Activated T-helper 9 cell treated with anti-CD3 and anti-CD28 coated beads, Interleukin-2, amount 50 U/mL, for 16 hours (primary cell): ENCODE measurements around the gene PPP1R1B.

Experiments
- DNase-seq: peaks from one replicate; pipeline ENCODE4 v3.0.0-alpha.2; 2020; ENCODE audit warnings: low read depth

The PPP1R1B gene

DNA sequence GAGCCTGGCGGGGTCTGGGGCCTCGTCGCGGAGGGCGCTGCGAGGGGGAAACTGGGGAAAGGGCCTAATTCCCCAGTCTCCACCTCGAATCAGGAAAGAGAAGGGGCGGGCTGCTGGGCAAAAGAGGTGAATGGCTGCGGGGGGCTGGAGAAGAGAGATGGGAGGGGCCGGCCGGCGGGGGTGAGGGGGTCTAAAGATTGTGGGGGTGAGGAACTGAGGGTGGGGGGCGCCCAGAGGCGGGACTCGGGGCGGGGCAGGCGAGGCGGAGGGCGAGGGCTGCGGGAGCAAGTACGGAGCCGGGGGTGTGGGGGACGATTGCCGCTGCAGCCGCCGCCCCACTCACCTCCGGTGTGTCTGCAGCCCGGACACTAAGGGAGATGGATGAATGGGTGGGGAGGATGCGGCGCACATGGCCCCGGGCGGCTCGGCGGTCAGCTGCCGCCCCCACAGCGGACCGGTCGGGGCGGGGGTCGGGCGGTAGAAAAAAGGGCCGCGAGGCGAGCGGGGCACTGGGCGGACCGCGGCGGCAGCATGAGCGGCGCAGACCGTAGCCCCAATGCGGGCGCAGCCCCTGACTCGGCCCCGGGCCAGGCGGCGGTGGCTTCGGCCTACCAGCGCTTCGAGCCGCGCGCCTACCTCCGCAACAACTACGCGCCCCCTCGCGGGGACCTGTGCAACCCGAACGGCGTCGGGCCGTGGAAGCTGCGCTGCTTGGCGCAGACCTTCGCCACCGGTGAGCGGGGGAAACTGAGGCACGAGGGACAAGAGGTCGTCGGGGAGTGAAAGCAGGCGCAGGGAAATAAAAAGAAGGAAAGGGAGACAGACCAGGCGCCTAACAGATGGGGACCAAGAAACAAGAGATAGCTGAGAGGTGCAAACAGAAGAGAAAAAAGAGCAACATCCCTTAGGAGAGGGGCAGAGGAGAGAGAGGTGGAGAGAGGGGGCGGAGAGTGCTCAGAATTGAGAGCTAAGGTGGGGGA lies 41.5 kb downstream of the PPP1R1B start, which contains the start of gene PNMT:
TSS of gene PNMT (plus strand) at position 509 of the 980 bp plus-strand sequence. CDS start at position 532, 23 bp downstream.
- peak; percentile 40 for DNase-seq

GRCh38 chr17:39669897-39670735 lies 43.4 kb downstream of the PPP1R1B start:
- DNase-seq, result no peak

DNA sequence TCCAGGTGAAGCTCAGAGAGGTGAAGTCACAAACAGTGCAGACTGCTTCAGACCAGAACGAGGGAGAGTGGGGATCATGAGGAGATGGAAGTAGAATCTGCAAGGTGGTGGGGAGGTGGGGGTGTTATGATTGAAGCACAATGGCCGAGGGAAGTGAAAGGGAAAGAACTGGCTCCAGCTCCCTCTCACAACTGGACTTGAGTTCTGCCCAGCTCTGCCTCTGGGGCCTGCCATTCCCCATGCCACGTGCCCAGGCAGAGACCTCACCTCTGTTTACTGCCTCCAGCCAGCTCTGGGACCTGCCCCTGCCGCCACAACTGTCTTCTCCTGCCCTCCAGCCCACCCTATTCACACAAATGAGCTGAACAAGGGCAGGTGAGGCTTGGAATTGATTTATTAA lies 44.0 kb downstream of the PPP1R1B start:
- no peak for DNase-seq

GRCh38 chr17:39671651-39672521 lies 45.1 kb downstream of the PPP1R1B start:
- no peak for DNase-seq

GRCh38 chr17:39672522-39673334 lies 46.0 kb downstream of the PPP1R1B start:
- no peak for DNase-seq

DNA sequence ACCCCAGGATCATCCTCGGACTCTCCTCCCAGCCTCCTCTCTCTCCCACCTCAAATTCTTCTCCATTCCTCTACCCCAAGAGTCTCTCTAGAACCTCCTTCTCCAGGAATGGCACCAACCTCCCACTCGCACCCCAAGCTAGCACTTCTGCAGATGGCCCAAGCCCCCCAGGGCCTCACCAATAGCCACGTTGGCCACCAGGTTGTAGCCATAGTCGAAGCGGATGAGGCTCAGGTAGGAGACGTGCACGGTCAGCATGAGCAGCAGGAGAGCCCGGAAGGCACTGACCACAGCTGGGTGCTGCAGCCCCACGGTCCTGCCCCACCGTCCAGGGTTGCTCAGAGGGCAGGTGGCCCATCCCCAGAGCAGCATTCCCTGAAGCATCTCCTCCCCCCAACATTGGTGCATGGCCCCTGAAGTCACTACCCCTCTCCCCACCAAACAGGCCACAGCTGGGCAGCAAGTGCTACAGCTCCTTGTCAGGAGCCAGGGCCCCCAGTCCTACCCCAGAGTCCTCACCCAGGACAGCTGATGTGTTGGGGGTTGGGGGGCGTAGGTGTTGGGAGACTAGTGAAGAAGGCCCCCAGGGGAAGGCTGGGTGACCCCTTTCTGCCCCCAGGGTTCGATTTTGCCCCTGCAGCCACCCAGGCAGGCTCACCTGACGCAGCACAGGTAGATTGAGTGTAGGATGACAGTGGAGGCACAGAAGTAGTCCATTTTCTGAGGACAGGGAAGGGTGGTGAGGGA lies 46.8 kb downstream of the PPP1R1B start:
- DNase-seq, result no peak

DNA sequence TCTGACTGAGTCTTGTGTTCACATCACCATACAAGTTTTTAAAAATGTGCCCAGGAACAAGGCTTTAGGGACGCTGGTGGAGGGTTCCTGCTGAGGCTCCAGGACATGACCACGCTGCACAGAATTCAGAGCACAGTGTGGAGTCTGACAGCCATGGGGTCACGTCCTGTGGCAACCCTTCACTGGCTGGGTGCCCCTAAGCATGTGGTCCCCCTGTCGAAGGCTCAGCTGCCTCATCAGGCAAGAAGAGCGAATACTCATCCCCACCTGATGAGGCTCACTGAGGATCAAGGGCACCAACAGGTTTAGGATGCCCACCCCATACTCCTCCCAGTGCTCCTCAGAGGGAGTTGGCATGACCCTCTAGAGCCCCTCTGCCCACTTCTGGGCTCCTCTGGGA lies 47.4 kb downstream of the PPP1R1B start:
- no peak for DNase-seq

- DNase-seq, result no peak
Observed at GRCh38 chr17:39674702-39675389, 48.1 kb downstream of the PPP1R1B start.

GRCh38 chr17:39675390-39676082 lies 48.8 kb downstream of the PPP1R1B start:
- DNase-seq, result no peak

- DNase-seq, result peak; percentile 13
Observed at GRCh38 chr17:39676198-39676819, 49.6 kb downstream of the PPP1R1B start.

DNA sequence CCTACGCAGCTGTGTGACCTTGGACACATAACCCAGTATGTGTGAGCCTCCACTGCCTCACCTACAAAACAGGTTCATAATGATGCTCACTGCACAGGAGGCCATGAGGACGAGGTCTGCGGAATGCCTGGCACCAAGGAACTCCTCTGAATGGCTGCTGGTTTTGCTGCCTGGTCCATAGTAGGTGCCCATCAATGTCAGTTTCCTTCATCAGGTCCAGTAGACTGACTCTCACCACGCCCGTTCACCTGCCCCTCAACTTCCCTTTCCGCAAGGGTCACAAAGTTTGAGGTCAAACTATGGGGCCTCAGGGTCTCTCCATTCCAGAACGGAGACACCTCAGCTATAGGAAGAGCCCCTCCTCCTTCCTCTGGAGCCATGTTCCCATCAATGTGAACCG lies 50.3 kb downstream of the PPP1R1B start:
- DNase-seq, result no peak

DNA sequence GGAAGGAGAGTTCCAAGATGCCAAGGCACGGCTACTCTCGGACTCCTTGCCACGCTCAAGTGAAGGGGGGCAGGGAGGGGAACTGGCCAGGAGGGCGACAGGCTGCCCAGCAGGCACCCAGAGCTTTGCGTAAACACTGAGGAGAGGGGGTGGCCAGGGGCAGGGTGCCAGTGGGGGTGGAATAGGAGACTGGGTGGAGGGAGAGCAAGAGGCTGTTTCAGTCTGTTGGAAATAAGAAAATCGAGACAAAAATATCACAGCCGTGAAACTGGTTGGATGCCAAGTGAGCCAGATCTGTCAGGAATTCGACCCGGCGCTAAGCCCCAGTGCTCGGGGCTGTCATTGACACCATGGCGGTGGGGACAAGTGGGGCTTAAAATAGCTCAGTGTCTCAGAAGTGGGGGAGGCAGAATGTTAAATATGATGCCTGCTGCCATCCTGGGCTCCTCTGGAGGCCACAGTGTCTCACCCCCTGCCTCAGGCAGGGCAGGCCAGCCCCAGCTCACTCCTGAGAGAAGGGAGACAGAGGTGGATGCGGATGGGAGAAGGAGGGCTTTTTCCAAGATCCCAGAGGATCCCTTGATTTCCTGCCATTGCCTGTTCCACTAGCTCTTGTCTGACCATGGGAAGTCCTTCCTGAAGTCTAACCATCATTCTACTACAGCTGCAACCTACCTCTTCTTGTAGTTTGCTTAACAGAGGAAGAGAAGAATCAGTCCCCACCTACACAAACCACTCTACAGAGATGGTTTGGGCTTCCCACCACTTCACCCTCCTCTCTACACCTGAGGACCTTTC lies 51.0 kb downstream of the PPP1R1B start:
- no peak for DNase-seq

GRCh38 chr17:39678340-39679116 lies 51.8 kb downstream of the PPP1R1B start:
- no peak for DNase-seq

DNA sequence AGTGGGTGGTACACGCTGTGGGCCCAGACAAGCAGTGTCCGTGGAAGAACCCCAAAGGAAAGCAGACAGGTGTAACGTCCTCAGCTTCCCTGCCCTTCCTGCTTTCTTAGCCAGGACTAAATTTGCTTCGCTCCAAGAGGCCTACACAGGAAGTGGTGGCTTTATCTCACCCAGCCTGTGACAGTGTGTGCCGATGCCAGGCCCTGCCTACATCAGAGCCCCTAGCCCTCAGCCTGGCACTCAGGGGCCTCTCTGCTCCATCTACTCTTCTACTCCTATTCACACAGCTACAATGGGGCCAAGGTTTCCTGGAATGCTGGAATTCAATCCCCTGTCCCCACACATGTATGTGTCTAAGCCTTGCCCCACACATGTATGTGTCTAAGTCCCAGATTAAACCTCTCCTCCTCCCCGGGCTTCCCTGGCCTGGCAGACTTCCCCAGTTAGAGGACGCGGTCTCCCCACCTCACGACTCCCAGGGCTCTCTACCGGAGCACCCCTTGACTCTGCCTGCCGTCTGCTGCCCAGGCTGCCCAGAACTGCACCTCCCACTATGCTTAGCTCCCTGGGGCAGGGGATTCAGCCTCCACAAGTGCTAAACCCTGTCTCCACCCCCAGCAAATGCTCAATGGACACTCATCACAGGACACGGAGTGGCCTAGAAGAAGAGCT lies 52.9 kb downstream of the PPP1R1B start:
- DNase-seq, result no peak

DNA sequence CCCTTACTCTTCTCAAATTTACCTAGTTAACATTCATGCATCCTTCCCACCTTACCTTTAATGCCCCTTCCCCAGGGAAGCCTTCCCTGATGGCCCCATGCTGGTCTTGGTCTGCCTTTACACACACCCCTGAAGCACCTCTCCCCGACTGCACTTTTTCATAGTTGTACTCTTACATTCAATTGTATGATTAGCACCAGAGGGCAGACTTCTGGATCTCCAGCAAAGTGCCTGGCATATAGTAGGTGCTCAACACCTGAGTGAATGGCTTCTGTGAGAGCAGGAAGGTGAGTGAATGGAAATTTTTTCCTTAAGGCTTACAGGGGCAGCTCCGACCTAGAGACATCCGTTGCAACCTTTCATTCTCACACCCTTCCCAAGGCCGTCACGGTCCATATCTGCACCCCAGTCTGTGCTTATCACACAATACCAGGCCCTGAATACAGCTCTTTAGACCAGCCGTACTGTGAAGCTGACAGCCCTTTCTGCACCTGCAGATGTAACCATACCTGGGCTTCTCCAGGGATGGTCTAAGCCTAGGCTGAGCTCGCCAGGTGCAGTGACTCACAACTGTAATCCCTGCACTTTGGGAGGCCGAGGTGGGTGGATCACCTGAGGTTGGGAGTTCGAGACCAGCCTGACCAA lies 56.7 kb downstream of the PPP1R1B start:
- DNase-seq, result no peak
